Fibroblast of peridontal ligament (primary cell): Measurements from ENCODE around the gene ROBO1.

Source experiments
- DNase-seq: peaks from one replicate; pipeline ENCODE4 v3.0.0-alpha.2; 2010; ENCODE audit errors: extremely low read depth

Gene ROBO1

GRCh38 chr3:79167651-79168416 lies 600.0 kb downstream of the ROBO1 start:
- DNase-seq = peak; percentile 99

- peak; percentile 47 for DNase-seq
These were observed 605.1 kb downstream of the ROBO1 start for GRCh38 chr3:79162653-79163052.

GRCh38 chr3:79161941-79162340 lies 605.9 kb downstream of the ROBO1 start:
- DNase-seq = peak; percentile 23

- DNase-seq = no peak
These were observed 607.4 kb downstream of the ROBO1 start for GRCh38 chr3:79160421-79160820.

GRCh38 chr3:79159736-79160135 lies 608.1 kb downstream of the ROBO1 start:
- DNase-seq = no peak

- no peak for DNase-seq
These were observed 610.6 kb downstream of the ROBO1 start for GRCh38 chr3:79157191-79157590.

GRCh38 chr3:79154865-79155264 lies 612.9 kb downstream of the ROBO1 start:
- no peak for DNase-seq

GRCh38 chr3:79148786-79149185 lies 619.0 kb downstream of the ROBO1 start:
- peak; percentile 23 for DNase-seq

- no peak for DNase-seq
These were observed 621.8 kb downstream of the ROBO1 start for GRCh38 chr3:79146024-79146423.

GRCh38 chr3:79140708-79141107 lies 627.1 kb downstream of the ROBO1 start:
- peak; percentile 70 for DNase-seq

- DNase-seq = peak; percentile 49
These were observed 628.3 kb downstream of the ROBO1 start for GRCh38 chr3:79139395-79140068.

- DNase-seq = no peak
These were observed 642.3 kb downstream of the ROBO1 start for GRCh38 chr3:79125313-79125984.

GRCh38 chr3:79115458-79115857 lies 652.3 kb downstream of the ROBO1 start:
- peak; percentile 16 for DNase-seq

- DNase-seq = no peak
These were observed 653.9 kb downstream of the ROBO1 start for GRCh38 chr3:79113876-79114275.

GRCh38 chr3:79111375-79112052 lies 656.3 kb downstream of the ROBO1 start:
- DNase-seq = peak; percentile 75

- DNase-seq = no peak
These were observed 658.0 kb downstream of the ROBO1 start for GRCh38 chr3:79109754-79110153.

- no peak for DNase-seq
These were observed 664.5 kb downstream of the ROBO1 start for GRCh38 chr3:79103307-79103706.

GRCh38 chr3:79097964-79098660 lies 669.7 kb downstream of the ROBO1 start:
- DNase-seq = peak; percentile 48

GRCh38 chr3:79094654-79095053 lies 673.1 kb downstream of the ROBO1 start:
- DNase-seq = no peak

GRCh38 chr3:79086514-79086913 lies 681.3 kb downstream of the ROBO1 start:
- peak; percentile 74 for DNase-seq

- DNase-seq = peak; percentile 81
These were observed 682.6 kb downstream of the ROBO1 start for GRCh38 chr3:79085171-79085570.

- no peak for DNase-seq
These were observed 686.5 kb downstream of the ROBO1 start for GRCh38 chr3:79081335-79081734.
